ENCODE data around the gene NUP98.
"Not testable (repeated sequence)": the region's sequence is repeated elsewhere in the genome, so short reads cannot be mapped to it uniquely, and the experiment has no call there.

Gene NUP98

GRCh38 chr11:3669742-3670183, 127.6 kb downstream of the NUP98 start:
- DNase-seq (ENCODE audit: low spot score): no peak

DNA sequence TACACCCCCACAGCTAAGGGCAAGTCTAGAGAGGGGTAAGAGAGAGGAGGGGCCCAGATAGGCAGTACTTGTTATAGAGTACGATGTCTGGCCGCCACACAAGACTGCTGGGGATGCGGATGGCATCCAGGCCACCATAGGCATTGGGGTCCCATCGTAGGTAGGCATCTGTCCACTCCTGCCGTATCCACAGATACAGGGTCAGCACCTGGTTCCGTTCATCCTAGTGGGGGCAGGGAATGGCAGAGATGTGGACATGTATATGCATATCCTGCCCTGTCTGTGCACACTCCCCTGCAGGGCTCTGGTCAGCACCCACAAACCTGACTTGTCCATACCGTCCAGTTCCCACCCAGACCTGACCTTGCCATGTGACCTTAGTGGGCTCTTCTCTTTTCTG, 128.2 kb downstream of the NUP98 start:
- DNase-seq (ENCODE audit: low spot score): no peak

- no peak for DNase-seq (ENCODE audit: low spot score)
Measured at GRCh38 chr11:3667149-3668035, 130.0 kb downstream of the NUP98 start.

DNA sequence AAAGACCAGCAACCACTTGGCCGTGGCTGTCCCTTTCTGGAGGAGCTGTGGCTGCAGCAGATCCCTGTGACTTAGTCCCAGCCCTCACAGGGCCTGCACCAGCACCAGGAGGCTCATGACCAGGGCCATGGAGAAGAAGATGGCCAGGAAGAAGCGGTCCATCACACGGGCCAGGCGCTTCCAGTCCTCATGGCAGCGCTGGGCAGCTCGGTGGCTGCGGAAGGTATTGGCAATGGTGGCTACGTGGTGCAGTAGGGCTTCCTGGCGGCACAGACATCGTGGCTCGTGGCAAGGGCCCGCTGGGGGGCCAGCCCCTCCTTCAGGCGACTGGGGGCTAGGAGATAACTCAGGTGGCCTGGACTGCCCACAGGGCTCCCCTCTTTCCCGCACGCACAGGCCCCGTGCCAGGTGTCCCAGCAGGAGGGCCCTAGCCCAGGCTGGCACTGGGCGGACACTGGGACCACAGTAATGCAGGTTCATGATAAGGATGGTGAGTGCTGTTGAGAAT, 131.3 kb downstream of the NUP98 start:
- no peak for DNase-seq (ENCODE audit: low spot score)

- DNase-seq (ENCODE audit: low spot score): no peak
Measured at GRCh38 chr11:3665336-3666022, 131.9 kb downstream of the NUP98 start.

GRCh38 chr11:3664032-3664630, 133.2 kb downstream of the NUP98 start:
- no peak for DNase-seq (ENCODE audit: low spot score)

GRCh38 chr11:3662856-3663255, 134.5 kb downstream of the NUP98 start:
- no peak for DNase-seq (ENCODE audit: low spot score)

- DNase-seq (ENCODE audit: low spot score): no peak
Measured at GRCh38 chr11:3660960-3661359, 136.4 kb downstream of the NUP98 start.

- no peak for DNase-seq (ENCODE audit: low spot score)
Measured at GRCh38 chr11:3659595-3660515, 137.5 kb downstream of the NUP98 start.

- no peak for DNase-seq (ENCODE audit: low spot score)
Measured at GRCh38 chr11:3658252-3658651, 139.1 kb downstream of the NUP98 start.

DNA sequence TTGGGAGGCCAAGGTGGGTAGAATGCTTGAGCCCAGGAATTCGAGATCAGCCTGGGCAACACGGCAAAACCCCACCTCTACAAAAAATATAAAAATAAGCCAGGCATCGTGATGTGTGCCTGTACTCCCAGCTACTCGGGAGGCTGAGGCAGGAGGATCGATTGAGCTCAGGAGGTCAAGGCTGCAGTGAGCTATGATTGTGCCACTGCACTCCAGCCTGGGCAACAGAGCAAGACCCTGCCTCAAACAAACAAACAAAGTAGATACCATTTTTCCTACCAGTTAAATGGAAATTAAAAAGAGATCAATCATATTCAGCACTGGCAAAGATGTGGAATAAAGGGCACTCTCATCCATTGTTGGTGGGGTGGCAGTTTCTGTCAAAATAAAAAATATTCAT, 140.0 kb downstream of the NUP98 start:
- not testable (repeated sequence) for DNase-seq (ENCODE audit: low spot score)

- DNase-seq (ENCODE audit: low spot score): no peak
Measured at GRCh38 chr11:3655547-3655946, 141.8 kb downstream of the NUP98 start.

GRCh38 chr11:3652514-3652913, 144.8 kb downstream of the NUP98 start:
- not testable (repeated sequence) for DNase-seq (ENCODE audit: low spot score)

DNA sequence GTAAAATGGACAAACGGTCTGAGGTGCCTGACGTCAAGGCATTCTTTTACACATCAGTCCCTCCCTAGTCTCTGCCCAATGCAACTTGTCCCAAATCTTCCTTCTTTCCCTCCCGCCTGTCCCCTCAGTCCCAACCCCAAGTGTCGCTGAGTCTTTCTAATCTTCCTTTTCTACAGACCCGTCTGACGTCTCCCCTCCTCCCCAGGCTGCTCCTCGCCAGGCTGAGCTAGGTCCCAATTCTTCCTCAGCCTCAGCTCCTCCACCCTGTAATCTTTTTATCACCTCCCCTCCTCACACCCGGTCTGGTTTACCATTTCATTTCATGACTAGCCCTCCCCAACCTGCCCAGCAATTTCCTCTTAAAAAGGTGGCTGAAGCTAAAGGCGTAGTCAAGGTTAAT, 148.0 kb downstream of the NUP98 start:
- DNase-seq (ENCODE audit: low spot score): not testable (repeated sequence)

GRCh38 chr11:3648843-3649242, 148.5 kb downstream of the NUP98 start:
- not testable (repeated sequence) for DNase-seq (ENCODE audit: low spot score)

DNA sequence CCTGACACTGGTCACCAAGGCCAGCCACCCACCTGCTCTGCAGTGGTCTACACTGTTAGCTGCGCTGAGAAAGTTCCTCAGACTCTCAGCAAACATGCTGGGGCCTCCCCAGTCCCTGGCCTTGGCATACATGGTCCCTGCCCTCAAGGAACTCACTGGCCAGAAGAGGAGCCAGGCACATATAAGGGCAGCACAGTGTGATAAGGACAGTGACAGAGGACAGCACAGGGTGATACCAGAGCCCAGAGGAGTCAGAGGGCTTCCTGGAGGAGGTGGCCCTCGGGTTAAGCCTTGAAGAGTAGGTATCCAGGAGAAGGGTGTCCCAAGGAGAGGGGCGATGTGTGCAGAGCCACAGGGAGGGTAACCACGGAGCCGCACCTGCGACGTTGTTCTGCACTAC, 151.8 kb downstream of the NUP98 start:
- DNase-seq (ENCODE audit: low spot score): no peak

DNA sequence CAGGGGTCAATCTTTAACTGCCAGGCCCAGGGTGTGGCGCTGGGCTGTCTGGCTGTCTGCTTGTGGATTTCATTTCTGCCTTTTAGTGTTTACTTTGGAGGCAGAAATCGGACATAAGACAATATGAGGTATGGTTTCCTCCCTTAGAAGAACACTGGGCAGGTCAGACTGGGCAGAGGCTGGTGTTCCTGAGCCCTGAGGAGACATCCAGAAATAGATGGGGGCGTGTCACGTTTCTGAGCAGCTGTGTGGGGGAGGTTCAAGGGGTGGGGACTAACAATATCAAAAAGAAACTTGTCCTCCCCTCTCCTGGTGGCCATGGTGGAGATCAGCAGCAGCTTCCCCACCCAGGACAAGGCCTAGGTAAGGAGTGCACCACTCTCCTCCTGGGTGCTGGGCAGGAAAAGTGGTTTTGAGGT, 152.5 kb downstream of the NUP98 start, which contains the start of gene ART1:
TSS of gene ART1 (plus strand) at position 312 of the 419 bp plus-strand sequence. CDS start 14,086 bp downstream, outside the sequence.
- no peak for DNase-seq (ENCODE audit: low spot score)

- not testable (repeated sequence) for DNase-seq (ENCODE audit: low spot score)
Measured at GRCh38 chr11:3643102-3643546, 154.2 kb downstream of the NUP98 start.

DNA sequence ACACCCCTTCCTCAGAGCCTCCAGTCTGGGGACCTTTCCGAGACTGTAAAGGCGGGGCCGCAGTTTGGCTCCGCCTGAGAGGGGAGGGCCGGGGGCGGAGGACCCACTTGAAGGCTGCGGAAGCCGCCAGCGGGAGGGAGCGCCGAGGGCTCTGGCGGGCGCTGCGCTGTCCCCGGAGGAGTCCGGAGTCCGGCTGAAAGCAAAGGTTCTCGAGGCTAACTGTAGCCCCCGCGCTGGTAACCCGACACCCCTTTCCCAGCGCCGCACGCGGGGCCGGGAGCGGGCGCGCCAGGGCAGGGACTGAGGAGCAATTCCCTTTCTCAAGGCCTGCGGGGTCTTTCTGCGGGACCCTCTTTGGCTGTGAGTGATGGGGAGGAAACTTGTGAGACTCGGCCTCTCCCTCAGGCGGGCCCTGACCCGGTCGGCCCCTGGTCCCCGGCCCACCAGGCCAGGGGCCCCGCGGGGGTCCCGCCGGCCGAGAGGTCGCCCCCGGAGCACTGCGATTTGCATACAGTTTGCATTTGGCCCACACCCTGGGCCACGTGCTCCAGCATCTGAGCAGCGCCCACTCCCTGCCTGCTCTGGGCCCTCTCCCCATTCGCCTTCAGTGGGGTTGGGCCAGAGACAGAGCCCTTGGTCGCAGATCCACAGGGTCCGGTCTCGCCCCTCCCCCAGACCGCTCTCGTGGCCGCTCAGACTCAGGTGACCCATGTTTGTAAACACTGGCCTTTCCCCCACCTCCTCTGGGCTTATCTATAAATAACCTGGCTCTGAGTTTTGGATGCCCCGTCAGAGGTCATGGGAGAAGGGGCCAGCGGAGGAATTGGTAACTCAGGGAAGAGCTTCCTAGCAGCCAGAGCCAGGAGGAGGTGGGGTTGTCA, 155.0 kb downstream of the NUP98 start:
- DNase-seq (ENCODE audit: low spot score): peak; percentile 70

DNA sequence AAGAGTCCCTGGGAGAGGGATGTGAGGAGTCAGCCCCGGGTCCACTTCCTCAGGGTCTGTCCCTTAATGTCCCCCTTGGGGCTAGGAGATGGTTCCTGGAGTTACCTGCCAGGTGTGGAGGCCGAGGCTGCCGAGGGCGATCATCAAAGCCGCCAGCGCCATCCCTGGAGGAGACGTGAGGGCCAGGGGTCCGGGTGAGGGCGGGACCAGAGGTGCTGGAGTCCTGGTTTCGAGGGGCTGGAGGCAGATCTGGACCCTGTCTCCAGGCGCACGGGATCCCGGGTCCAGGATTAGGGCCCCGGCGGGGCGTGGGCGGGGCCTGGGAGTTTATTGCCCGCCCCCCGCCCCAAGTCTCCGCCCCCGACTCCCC, 155.7 kb downstream of the NUP98 start, which contains the start of gene ART5:
TSS of gene ART5 (minus strand) at position 292 of the 370 bp plus-strand sequence. CDS start at position 162, 130 bp downstream.
- no peak for DNase-seq (ENCODE audit: low spot score)
